ENCODE results near the gene SH3BP5L. TPM values are rescaled to one million over a fixed set of nuclear protein-coding genes. Genes with fewer than 3 reads are reported as not detected.
"Not testable (repeated sequence)": the region's sequence is repeated elsewhere in the genome, so short reads cannot be mapped to it uniquely, and the experiment has no call there.

Gene SH3BP5L
- total RNA-seq, 2 experiments from 2014 or later, result 31.4 to 32.0 TPM

DNA sequence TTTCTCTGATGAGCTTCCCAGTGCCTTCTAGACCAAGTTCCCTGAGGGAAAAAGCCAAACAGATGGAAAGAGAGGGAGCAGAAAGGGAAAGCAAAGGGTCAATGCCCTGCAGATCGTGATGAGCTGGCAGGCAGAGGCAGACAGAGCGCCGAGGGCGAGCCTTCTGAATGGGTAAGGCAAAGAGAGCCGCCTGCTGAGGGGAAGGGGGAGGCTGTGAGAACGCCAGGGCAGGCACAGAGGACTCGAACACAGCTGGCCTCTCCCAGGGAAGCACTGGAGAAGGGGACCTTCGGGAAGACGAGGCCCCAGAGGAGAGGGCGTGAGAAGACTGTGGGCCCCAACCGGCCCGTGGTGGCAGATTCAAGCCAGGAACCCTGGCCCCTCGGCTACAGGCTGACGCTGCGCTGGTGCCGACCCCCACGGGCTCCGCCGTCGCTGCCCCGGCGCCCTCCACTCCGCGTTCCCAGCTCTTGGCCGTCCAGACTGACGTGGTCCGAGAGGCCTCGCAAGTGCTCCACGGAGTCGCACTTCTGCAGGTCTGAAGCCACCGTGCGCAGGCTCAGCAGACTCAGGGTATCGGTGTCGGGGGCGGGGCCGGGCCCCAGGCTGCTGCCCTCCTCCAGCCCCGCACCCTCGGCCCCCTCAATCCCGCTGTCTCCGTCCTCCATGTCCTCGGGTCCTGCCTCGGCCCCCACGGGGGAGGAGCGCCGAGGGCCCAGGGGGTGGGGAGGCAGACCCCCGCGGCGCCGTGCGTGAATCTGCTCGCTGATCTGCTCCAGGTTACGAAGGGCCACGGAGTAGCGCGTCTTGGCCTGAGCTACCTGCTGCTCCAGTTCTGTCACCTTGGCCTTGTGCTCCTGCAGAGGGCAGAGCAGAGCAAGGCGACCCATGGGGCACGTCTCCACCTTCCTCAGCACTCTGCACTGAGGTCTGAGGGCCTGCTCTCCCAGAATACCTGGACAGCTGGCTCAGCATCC, 13.9 kb downstream of the SH3BP5L start:
- Mint-ChIP-seq H3K4me1 (peaks cover 15% of the 10 kb centered on the region), H3K4me3 (no peak overlapping the region), H3K27ac (no peak overlapping the region), H3K27me3 (no peaks in the 10 kb centered on the region), H3K9me3 (no peaks in the 10 kb centered on the region), H3K36me3 (ENCODE audit: low read depth) (peaks cover 48% of the 10 kb centered on the region)
- CTCF ChIA-PET, result interaction anchor here (0.5 kb wide), 1 partner anchor 21 kb away, joined by 3 read pairs; no protein-coding TSS in a partner anchor
- POLR2A ChIA-PET, result interaction anchor here (1.0 kb wide), 1 partner anchor 15 kb away, joined by 3 read pairs; no protein-coding TSS in a partner anchor
- no peak for DNase-seq

GRCh38 chr1:248810727-248811513, 14.8 kb downstream of the SH3BP5L start:
- ChIA-PET POLR2A (interaction anchor here (1.0 kb wide), 1 partner anchor 8 kb away, joined by 4 read pairs; no protein-coding TSS in a partner anchor), CTCF (no interaction called here)
- H3K9me3 Mint-ChIP-seq, result no peaks in the 10 kb centered on the region
- peaks cover 39% of the 10 kb centered on the region for H3K36me3 Mint-ChIP-seq (ENCODE audit: low read depth)
- H3K4me1 Mint-ChIP-seq, result peaks cover 6% of the 10 kb centered on the region
- H3K27me3 Mint-ChIP-seq, result no peaks in the 10 kb centered on the region
- no peak overlapping the region for H3K27ac Mint-ChIP-seq
- H3K4me3 Mint-ChIP-seq, result no peak overlapping the region
- DNase-seq, result no peak

DNA sequence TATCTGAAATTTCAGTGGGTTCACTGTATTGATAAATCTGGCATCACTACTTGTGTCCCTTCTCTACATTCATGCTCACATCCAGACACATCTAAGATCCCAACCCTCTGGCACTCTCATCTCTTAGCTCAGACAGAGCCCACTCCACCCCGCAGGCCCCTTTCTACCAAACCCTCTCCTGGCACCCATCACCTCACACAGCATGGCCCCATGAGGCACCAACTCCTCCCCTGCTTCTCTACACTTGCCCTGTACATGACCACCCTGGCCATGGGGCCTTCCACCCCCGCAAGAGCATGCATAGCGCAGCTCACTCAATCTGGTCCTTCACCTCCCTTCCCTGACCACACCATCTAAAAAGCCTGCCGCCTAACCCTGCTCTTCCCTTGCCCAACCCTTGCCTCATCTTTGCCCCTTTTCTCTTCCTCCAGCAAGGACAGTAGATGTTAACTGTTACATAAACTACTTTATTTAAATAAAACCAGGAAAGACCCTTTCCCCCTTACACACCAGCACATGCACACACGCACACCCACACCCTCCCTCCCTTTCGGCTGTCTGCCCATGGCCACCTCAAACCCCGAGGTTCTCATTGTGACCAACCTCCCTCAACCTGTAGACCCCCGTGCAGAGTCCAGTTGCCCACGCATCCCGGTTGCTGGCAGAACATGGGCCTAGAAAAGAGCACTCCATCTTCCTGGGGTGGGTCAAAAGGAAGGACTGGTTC, 15.6 kb downstream of the SH3BP5L start:
- Mint-ChIP-seq H3K27me3 (no peaks in the 10 kb centered on the region), H3K36me3 (ENCODE audit: low read depth) (peaks cover 33% of the 10 kb centered on the region), H3K27ac (no peak overlapping the region), H3K4me3 (no peak overlapping the region), H3K4me1 (no peaks in the 10 kb centered on the region), H3K9me3 (no peaks in the 10 kb centered on the region)
- ChIA-PET CTCF (no interaction called here), POLR2A (interaction anchor here (1.0 kb wide), 1 partner anchor 9 kb away, joined by 4 read pairs; no protein-coding TSS in a partner anchor)
- no peak for DNase-seq

- no peak overlapping the region for H3K4me3 Mint-ChIP-seq
- no peaks in the 10 kb centered on the region for H3K27me3 Mint-ChIP-seq
- no peak for DNase-seq
- H3K9me3 Mint-ChIP-seq, result no peaks in the 10 kb centered on the region
- CTCF ChIA-PET, result no interaction called here
- H3K36me3 Mint-ChIP-seq (ENCODE audit: low read depth), result peaks cover 23% of the 10 kb centered on the region
- H3K27ac Mint-ChIP-seq, result no peak overlapping the region
- POLR2A ChIA-PET, result no interaction called here
- H3K4me1 Mint-ChIP-seq, result no peaks in the 10 kb centered on the region
These were observed 16.8 kb downstream of the SH3BP5L start for GRCh38 chr1:248808876-248809275.

DNA sequence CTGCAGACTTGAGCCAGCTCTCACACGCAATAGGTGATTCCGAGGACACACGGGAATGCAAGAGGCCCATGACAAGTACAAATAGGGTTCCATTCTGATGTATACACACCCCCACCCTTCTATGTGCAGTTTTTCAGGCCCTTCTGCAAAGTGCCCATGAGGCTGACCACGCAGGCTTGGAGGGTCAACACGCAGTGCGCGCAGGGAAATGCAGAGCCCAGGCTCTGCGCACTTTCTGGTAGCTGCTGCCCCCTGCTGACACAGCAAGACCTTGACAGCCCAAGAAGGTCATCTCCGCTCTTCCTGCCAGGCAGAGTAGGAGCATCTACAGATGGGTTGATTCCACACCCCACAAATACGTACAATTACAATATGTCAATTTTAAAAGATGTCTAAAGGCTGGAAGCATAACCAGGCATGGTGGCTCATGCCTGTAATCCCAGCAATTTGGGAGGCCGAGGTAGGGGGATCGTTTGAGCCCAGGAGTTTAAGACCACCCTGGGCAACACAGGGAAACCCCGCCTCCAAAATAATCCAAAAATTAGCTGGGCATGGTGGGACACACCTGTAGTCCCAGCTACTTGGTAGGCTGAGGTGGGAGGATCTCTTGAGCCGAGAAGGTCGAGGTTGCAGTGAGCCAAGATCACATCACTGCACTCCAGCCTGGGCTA, 18.5 kb downstream of the SH3BP5L start:
- no peak overlapping the region for H3K4me3 Mint-ChIP-seq
- peaks cover 9% of the 10 kb centered on the region for H3K36me3 Mint-ChIP-seq (ENCODE audit: low read depth)
- POLR2A ChIA-PET, result interaction anchor here (1.0 kb wide), 1 partner anchor 18 kb away, joined by 4 read pairs; the partner anchor contains the start of gene SH3BP5L
- H3K4me1 Mint-ChIP-seq, result no peaks in the 10 kb centered on the region
- DNase-seq, result peak; percentile 60
- no peaks in the 10 kb centered on the region for H3K27me3 Mint-ChIP-seq
- no peaks in the 10 kb centered on the region for H3K9me3 Mint-ChIP-seq
- no peak overlapping the region for H3K27ac Mint-ChIP-seq
- CTCF ChIA-PET, result interaction anchor here (1.0 to 2.9 kb wide), 5 partner anchors 12 to 397 kb away, joined by 3 to 16 read pairs (median 4); no protein-coding TSS in a partner anchor

DNA sequence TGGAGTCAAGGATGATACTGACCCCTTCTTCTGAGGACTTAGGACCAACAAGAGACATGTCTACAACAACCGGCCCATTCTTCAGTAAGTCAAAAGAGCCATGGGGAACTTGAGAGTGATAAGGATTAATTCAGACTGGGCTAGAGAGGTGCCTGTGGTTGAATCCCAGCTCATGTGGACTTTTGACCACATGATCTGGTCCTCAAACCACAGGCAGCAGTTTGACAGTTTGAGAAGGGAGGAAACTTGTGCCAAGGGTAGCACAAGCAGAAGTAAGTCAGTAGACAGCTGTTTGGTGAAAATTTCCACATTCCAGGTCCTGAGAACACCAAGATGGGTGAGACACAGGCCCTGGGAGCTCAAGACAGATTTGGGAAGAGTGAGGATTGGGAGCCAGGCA, 19.8 kb downstream of the SH3BP5L start:
- CTCF ChIA-PET, result interaction anchor here (0.7 to 2.9 kb wide), 7 partner anchors 11 to 401 kb away, joined by 3 to 16 read pairs (median 4); partner anchors contain the start of gene SH3BP5L
- peaks cover under 1% of the 10 kb centered on the region for H3K36me3 Mint-ChIP-seq (ENCODE audit: low read depth)
- peaks cover 3% of the 10 kb centered on the region for H3K27me3 Mint-ChIP-seq
- no peak overlapping the region for H3K4me3 Mint-ChIP-seq
- H3K9me3 Mint-ChIP-seq, result no peaks in the 10 kb centered on the region
- no peaks in the 10 kb centered on the region for H3K4me1 Mint-ChIP-seq
- no peak overlapping the region for H3K27ac Mint-ChIP-seq
- POLR2A ChIA-PET, result interaction anchor here (1.0 to 1.5 kb wide), 2 partner anchors 9 to 20 kb away, joined by 3 to 8 read pairs; partner anchors contain the start of gene SH3BP5L
- DNase-seq, result no peak

DNA sequence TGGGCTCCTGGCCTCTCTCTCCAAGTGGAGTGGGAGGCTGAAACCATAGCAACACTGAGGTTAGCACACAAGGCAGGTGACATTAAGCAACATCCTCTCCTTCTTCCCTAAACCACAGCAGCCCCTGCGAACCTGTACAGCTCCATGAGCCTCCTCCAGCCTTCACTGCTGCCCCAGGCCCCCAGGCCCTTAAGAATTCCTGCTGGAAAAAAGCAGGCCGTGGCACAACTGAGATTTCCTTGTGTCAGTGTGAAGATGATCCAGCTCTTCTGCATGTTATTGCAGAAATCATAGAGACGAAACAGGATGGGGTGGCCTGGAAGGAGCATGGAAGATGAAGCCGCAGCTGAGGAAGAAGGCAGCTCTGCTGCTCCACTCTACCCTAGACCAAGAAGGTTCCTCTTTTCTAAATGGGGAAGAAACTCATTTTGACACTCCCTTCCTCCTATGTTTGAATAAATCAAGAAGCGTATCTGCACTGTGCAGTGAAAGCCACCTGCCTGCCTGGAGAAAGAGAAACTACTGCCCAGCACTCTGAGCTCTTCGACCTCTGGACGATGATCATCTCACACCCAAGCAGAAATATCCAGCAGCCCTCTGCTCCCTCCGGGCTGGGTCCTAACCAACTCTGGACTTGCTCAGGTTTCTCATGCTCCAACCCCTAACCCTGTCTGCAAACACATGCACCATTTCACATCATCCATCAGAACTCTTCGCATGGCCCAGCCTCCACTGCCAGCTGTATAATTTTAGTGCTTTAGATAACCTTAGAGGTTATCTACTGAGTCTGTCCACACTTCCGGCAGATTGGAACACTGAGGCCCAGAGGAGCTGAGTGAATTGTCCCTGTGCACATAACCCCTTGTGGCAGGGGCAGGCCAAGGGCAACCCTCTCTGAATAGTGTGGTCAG, 20.7 kb downstream of the SH3BP5L start:
- DNase-seq, result no peak
- ChIA-PET CTCF (interaction anchor here (0.7 to 2.9 kb wide), 7 partner anchors 10 to 401 kb away, joined by 3 to 16 read pairs (median 4); no protein-coding TSS in a partner anchor), POLR2A (interaction anchor here (1.0 to 1.5 kb wide), 2 partner anchors 9 to 21 kb away, joined by 3 to 8 read pairs; partner anchors contain the start of gene SH3BP5L)
- no peaks in the 10 kb centered on the region for H3K36me3 Mint-ChIP-seq (ENCODE audit: low read depth)
- H3K9me3 Mint-ChIP-seq, result no peaks in the 10 kb centered on the region
- H3K4me3 Mint-ChIP-seq, result no peak overlapping the region
- H3K27ac Mint-ChIP-seq, result no peak overlapping the region
- no peaks in the 10 kb centered on the region for H3K4me1 Mint-ChIP-seq
- H3K27me3 Mint-ChIP-seq, result peaks cover 6% of the 10 kb centered on the region

GRCh38 chr1:248803501-248803900, 22.2 kb downstream of the SH3BP5L start:
- H3K27me3 Mint-ChIP-seq, result peaks cover 10% of the 10 kb centered on the region
- DNase-seq; H3K27ac Mint-ChIP-seq; H3K9me3 Mint-ChIP-seq; POLR2A ChIA-PET; H3K36me3 Mint-ChIP-seq (ENCODE audit: low read depth); H3K4me1 Mint-ChIP-seq; H3K4me3 Mint-ChIP-seq; CTCF ChIA-PET: not testable (repeated sequence)

GRCh38 chr1:248802454-248802853, 23.3 kb downstream of the SH3BP5L start:
- H3K4me3 Mint-ChIP-seq, result no peak overlapping the region
- no peaks in the 10 kb centered on the region for H3K4me1 Mint-ChIP-seq
- no peak overlapping the region for H3K27ac Mint-ChIP-seq
- peaks cover 18% of the 10 kb centered on the region for H3K27me3 Mint-ChIP-seq
- POLR2A ChIA-PET, result no interaction called here
- no peak for DNase-seq
- no peaks in the 10 kb centered on the region for H3K36me3 Mint-ChIP-seq (ENCODE audit: low read depth)
- H3K9me3 Mint-ChIP-seq, result no peaks in the 10 kb centered on the region
- CTCF ChIA-PET, result no interaction called here

- Mint-ChIP-seq H3K4me3 (no peak overlapping the region), H3K27ac (no peak overlapping the region), H3K36me3 (ENCODE audit: low read depth) (no peaks in the 10 kb centered on the region), H3K27me3 (peaks cover 29% of the 10 kb centered on the region), H3K9me3 (no peaks in the 10 kb centered on the region), H3K4me1 (no peaks in the 10 kb centered on the region)
- ChIA-PET POLR2A (no interaction called here), CTCF (no interaction called here)
- no peak for DNase-seq
These were observed 25.3 kb downstream of the SH3BP5L start for GRCh38 chr1:248800459-248800858.

- peaks cover 3% of the 10 kb centered on the region for H3K36me3 Mint-ChIP-seq (ENCODE audit: low read depth)
- CTCF ChIA-PET, result interaction anchor here (0.7 kb wide), 1 partner anchor 114 kb away, joined by 3 read pairs; no protein-coding TSS in a partner anchor
- no peak overlapping the region for H3K27ac Mint-ChIP-seq
- no peak for DNase-seq
- peaks cover 31% of the 10 kb centered on the region for H3K27me3 Mint-ChIP-seq
- peaks cover 3% of the 10 kb centered on the region for H3K9me3 Mint-ChIP-seq
- POLR2A ChIA-PET, result no interaction called here
- H3K4me1 Mint-ChIP-seq, result peaks cover 4% of the 10 kb centered on the region
- H3K4me3 Mint-ChIP-seq, result no peak overlapping the region
These were observed 26.9 kb downstream of the SH3BP5L start for GRCh38 chr1:248798791-248799190.
